ENCODE data around the gene GPC1. TPM values are rescaled to one million over a fixed set of nuclear protein-coding genes. Genes with fewer than 3 reads are reported as not detected.
A peak's percentile ranks its signal among the peaks of the same experiment; 100 is the strongest.

Gene GPC1
- total and polyA plus RNA-seq, 12 donors, result 104 to 287 (median 181) TPM

- Histone ChIP-seq H3K9me3 (no peaks in the 10 kb centered on the region), H3K27ac (no peak overlapping the region), H3K4me1 (peaks cover 0 to 5% (median 0%) of the 10 kb centered on the region in 9 donors), H3K36me3 (no peaks in the 10 kb centered on the region), H3K27me3 (no peaks in the 10 kb centered on the region), H3K4me3 (no peak overlapping the region)
- TF ChIP-seq, protein P1, sequence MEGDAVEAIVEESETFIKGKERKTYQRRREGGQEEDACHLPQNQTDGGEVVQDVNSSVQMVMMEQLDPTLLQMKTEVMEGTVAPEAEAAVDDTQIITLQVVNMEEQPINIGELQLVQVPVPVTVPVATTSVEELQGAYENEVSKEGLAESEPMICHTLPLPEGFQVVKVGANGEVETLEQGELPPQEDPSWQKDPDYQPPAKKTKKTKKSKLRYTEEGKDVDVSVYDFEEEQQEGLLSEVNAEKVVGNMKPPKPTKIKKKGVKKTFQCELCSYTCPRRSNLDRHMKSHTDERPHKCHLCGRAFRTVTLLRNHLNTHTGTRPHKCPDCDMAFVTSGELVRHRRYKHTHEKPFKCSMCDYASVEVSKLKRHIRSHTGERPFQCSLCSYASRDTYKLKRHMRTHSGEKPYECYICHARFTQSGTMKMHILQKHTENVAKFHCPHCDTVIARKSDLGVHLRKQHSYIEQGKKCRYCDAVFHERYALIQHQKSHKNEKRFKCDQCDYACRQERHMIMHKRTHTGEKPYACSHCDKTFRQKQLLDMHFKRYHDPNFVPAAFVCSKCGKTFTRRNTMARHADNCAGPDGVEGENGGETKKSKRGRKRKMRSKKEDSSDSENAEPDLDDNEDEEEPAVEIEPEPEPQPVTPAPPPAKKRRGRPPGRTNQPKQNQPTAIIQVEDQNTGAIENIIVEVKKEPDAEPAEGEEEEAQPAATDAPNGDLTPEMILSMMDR (IDR thresholded peaks at IDR 0.05), result no peak
- DNase-seq (no peak), ATAC-seq (no peak)
- intact Hi-C loops (cut with DNase I), result no loop called here
- WGBS, 2 donors, result 87 to 94% methylated on average over 20 to 21 of the region's 21 CpGs
Observed at GRCh38 chr2:240410808-240411207, 24.7 kb upstream of the GPC1 start.

- WGBS, 2 donors, result 83 to 85% methylated on average over 28 of the region's 28 CpGs
- no peaks in the 10 kb centered on the region for H3K36me3 ChIP-seq
- no peaks in the 10 kb centered on the region for H3K9me3 ChIP-seq
- DNase-seq, result no peak
- H3K27ac ChIP-seq, result no peak overlapping the region
- TF ChIP-seq, protein P1 (IDR thresholded peaks at IDR 0.05), result no peak
- H3K4me1 ChIP-seq, result peaks cover 0 to 5% (median 0%) of the 10 kb centered on the region in 9 donors
- no peak overlapping the region for H3K4me3 ChIP-seq
- intact Hi-C loops (cut with DNase I), result no loop called here
- peak in 2 of 8 donors; percentile 15 to 34 for ATAC-seq
- no peaks in the 10 kb centered on the region for H3K27me3 ChIP-seq
Observed at GRCh38 chr2:240411261-240412160, 24.0 kb upstream of the GPC1 start.

DNA sequence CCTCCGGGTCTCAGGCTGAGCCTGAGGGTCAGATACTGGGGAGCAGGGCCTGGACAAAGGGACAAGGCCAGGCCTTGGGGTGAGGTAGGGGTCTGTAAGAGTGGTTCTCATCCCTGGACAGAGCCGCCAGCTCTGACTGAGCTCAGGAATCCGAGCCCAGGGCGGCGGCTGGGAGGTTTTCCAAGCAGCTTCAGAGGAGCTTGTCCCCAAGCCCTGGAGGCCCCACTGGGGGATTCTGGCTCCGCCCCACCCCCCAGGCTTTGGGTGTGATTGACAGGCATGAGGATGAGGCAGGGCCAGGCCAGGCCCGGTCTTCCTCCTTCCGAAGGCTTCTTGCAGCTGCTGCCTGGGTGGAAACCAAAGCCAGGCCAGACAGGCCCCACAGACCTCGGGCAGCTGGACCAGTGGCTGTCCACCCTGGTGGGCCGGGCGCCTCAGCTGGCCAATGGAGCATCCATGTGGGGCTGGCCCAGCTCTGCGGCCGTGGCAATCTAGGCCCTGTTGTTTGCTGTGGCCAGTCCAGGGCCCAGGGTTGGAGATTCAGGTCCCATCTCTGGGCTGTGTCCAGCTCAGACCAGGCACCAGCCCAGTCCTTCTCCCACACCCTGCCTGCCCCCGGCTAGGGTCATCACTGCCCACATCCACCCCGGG is 23.1 kb upstream of the GPC1 start:
- intact Hi-C loops (cut with DNase I), result no loop called here
- no peak overlapping the region for H3K27ac ChIP-seq
- H3K27me3 ChIP-seq, result no peaks in the 10 kb centered on the region
- DNase-seq (peak in 1 of 2 donors; percentile 50), ATAC-seq (peak in 3 of 8 donors; percentile 35 to 56 (median 41))
- 68 to 71% methylated on average over 15 of the region's 15 CpGs for WGBS, 2 donors
- H3K36me3 ChIP-seq, result no peaks in the 10 kb centered on the region
- H3K4me3 ChIP-seq, result no peak overlapping the region
- peaks cover 0 to 5% (median 0%) of the 10 kb centered on the region in 9 donors for H3K4me1 ChIP-seq
- no peaks in the 10 kb centered on the region for H3K9me3 ChIP-seq
- TF ChIP-seq, protein P1 (IDR thresholded peaks at IDR 0.05), result no peak

DNA sequence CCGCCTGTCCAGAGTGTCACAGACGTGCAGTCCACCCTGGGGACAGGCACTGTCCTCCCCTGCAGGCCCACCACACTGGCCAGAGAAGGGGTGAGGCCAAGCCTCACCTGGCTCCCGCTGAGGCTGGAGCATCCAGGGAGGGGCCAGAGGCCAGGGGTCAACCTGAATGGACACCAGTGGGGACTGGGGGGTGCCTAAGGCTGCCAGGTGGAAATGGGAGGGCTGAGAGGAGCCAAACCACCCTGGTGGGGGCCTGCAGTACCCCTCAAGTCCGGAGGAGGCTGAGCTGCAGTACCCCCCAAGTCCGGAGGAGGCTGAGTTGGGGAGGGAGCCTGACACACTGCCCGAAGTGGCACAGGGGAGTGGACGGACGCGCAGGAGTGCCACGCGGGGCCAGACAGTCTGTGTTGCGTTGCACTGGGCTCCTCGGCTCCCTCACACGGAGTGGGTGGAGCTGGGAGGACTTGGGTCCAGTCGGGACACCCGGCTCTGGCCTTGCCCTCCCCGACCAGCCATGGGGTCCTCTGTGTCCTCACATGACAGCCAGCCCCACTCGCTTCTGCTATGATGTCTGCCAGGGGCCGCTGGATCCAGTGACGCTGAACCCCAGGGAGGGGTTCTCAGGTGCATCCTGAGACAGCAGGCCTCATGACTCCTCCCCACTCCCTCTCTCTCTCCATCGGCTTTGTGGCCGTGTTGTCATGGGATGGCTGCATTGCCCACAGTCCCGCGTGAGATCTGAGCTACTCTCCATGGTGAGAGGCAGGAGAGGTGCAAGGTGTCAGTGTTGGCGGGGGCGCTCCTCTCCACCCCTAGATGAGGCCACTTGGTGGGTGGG is 22.3 kb upstream of the GPC1 start:
- Histone ChIP-seq H3K36me3 (no peaks in the 10 kb centered on the region), H3K4me1 (peaks cover 0 to 5% (median 0%) of the 10 kb centered on the region in 9 donors), H3K27me3 (no peaks in the 10 kb centered on the region), H3K27ac (no peak overlapping the region), H3K9me3 (no peaks in the 10 kb centered on the region), H3K4me3 (no peak overlapping the region)
- WGBS, 2 donors, result 92 to 94% methylated on average over 26 of the region's 26 CpGs
- TF ChIP-seq, protein P1 (IDR thresholded peaks at IDR 0.05), result no peak
- ATAC-seq (peak in 2 of 8 donors; percentile 13 to 47), DNase-seq (no peak)
- intact Hi-C loops (cut with DNase I), result no loop called here

All from heart right ventricle (tissue), 16 donors.